Measurements from ENCODE around the gene FANCC. TPM values are rescaled to one million over a fixed set of nuclear protein-coding genes. Genes with fewer than 3 reads are reported as not detected.

FANCC gene
- total and polyA plus RNA-seq, 2 of the 13 experiments (the other 11 are each of a cell fraction or from before 2014, with no cell fraction given) = 7.4 to 8.6 TPM

DNA sequence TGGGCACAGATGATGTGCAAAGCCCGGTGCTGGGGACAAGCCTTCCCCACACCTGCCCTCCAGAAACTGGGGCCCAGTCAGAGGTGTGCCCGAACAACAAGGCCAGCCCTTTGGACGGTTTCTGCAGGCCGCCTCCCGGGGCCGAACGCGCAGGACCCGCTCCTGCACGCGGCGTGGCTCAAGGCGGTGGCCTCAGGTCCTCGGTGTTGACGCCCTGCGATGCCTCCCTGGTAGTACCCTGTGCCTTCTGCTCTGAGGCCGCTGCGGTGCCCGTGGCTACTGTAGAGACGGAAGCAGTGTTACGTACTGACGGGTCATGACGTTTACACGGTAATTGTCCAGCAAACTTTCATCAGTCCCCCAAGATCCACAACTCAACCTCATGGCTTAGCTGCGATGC, 33.5 kb upstream of the FANCC start:
- ATAC-seq (no peak), DNase-seq (ENCODE audit: low spot score) (no peak), FAIRE-seq (no peak)
- WGBS (ENCODE audit: low lambda C conversion rate) = 88% methylated on average over 22 of the region's 25 CpGs
- in situ Hi-C loops (cut with HindIII; ENCODE audit: extremely low pct_ligation_motif_present, low pct_unique_long_range_greater_than_20kb) = no loop called here
- Histone ChIP-seq H3K9me3 (ENCODE audit: low read length) (no peaks in the 10 kb centered on the region), H3K27me3 (ENCODE audit: control insufficient read depth in 1 of 2, insufficient read depth in 2 of 2, low read length in 2 of 2) (0 out of 5 replicates have a peak, but pooled peaks cover 0 to 3% of the 10 kb centered on the region in 2 experiments), H4K20me1 (ENCODE audit: insufficient read depth, low read length) (no peaks in the 10 kb centered on the region), H3K79me2 (ENCODE audit: insufficient read depth, low read length) (no peaks in the 10 kb centered on the region), H2AFZ (ENCODE audit: low read length) (no peak overlapping the region), H3K4me2 (ENCODE audit: low read depth, low read length) (no peak overlapping the region), H3K9ac (ENCODE audit: insufficient read depth, low read depth, low read length) (no peak overlapping the region), H3K36me3 (replicated peaks in 1 of 2; ENCODE audit: control insufficient read depth in 1 of 2, insufficient read depth in 2 of 2, low read length in 2 of 2) (no peaks in the 10 kb centered on the region), H3K4me1 (ENCODE audit: insufficient read depth, low read length) (peaks cover 14% of the 10 kb centered on the region), H3K27ac (ENCODE audit: extremely low read length, insufficient read depth, low read length) (no peak overlapping the region), H3K4me3 (replicated peaks in 1 of 3; ENCODE audit: insufficient read depth in 1 of 3, low read depth in 2 of 3, low read length in 3 of 3) (no peak overlapping the region)
- ChIA-PET CTCF (ENCODE audit: low intra/inter-chr PET ratio, low total read pairs) (no interaction called here), POLR2A (no interaction called here)
- TF ChIP-seq ZNF264 (CRISPR knock-in tag; IDR thresholded peaks at IDR 0.05) = no peak
- TF ChIP-seq POLR2AphosphoS2 (IDR thresholded peaks at IDR 0.05; ENCODE audit: low read depth, low read length) = no peak
- TF ChIP-seq CENPT (CRISPR knock-in tag; IDR thresholded peaks at IDR 0.05; ENCODE audit: low read depth) = no peak
- TF ChIP-seq, protein P1, sequence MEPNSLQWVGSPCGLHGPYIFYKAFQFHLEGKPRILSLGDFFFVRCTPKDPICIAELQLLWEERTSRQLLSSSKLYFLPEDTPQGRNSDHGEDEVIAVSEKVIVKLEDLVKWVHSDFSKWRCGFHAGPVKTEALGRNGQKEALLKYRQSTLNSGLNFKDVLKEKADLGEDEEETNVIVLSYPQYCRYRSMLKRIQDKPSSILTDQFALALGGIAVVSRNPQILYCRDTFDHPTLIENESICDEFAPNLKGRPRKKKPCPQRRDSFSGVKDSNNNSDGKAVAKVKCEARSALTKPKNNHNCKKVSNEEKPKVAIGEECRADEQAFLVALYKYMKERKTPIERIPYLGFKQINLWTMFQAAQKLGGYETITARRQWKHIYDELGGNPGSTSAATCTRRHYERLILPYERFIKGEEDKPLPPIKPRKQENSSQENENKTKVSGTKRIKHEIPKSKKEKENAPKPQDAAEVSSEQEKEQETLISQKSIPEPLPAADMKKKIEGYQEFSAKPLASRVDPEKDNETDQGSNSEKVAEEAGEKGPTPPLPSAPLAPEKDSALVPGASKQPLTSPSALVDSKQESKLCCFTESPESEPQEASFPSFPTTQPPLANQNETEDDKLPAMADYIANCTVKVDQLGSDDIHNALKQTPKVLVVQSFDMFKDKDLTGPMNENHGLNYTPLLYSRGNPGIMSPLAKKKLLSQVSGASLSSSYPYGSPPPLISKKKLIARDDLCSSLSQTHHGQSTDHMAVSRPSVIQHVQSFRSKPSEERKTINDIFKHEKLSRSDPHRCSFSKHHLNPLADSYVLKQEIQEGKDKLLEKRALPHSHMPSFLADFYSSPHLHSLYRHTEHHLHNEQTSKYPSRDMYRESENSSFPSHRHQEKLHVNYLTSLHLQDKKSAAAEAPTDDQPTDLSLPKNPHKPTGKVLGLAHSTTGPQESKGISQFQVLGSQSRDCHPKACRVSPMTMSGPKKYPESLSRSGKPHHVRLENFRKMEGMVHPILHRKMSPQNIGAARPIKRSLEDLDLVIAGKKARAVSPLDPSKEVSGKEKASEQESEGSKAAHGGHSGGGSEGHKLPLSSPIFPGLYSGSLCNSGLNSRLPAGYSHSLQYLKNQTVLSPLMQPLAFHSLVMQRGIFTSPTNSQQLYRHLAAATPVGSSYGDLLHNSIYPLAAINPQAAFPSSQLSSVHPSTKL (CRISPR knock-in tag; IDR thresholded peaks at IDR 0.05) = no peak
- TF ChIP-seq, protein P2, sequence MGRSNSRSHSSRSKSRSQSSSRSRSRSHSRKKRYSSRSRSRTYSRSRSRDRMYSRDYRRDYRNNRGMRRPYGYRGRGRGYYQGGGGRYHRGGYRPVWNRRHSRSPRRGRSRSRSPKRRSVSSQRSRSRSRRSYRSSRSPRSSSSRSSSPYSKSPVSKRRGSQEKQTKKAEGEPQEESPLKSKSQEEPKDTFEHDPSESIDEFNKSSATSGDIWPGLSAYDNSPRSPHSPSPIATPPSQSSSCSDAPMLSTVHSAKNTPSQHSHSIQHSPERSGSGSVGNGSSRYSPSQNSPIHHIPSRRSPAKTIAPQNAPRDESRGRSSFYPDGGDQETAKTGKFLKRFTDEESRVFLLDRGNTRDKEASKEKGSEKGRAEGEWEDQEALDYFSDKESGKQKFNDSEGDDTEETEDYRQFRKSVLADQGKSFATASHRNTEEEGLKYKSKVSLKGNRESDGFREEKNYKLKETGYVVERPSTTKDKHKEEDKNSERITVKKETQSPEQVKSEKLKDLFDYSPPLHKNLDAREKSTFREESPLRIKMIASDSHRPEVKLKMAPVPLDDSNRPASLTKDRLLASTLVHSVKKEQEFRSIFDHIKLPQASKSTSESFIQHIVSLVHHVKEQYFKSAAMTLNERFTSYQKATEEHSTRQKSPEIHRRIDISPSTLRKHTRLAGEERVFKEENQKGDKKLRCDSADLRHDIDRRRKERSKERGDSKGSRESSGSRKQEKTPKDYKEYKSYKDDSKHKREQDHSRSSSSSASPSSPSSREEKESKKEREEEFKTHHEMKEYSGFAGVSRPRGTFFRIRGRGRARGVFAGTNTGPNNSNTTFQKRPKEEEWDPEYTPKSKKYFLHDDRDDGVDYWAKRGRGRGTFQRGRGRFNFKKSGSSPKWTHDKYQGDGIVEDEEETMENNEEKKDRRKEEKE (IDR thresholded peaks at IDR 0.05) = no peak
- TF ChIP-seq HIVEP1 (CRISPR knock-in tag; IDR thresholded peaks at IDR 0.05) = no peak
- TF ChIP-seq HNRNPK (IDR thresholded peaks at IDR 0.05; ENCODE audit: low read depth, low read length, poor library complexity, severe bottlenecking) = no peak
- TF ChIP-seq ZNF251 (CRISPR knock-in tag; IDR thresholded peaks at IDR 0.05) = no peak
- intact Hi-C loops (cut with micrococcal nuclease; ENCODE audit: unreplicated experiment) = no loop called here
- no TSS peak for BruUV-seq (replicated peaks)
